Endodermal cell (in vitro differentiated cells): ENCODE results near the gene APLN. TPM values are rescaled to one million over a fixed set of nuclear protein-coding genes. Genes with fewer than 3 reads are reported as not detected.

Source experiments
- DNase-seq: peaks from one replicate; pipeline ENCODE4 v3.0.0-alpha.2; 2017
- H3K27ac ChIP-seq: 2 replicates; pipeline ENCODE4 v1.5.1; 2013; ENCODE audit warnings: mild to moderate bottlenecking, low read depth, low read length, moderate library complexity
- H3K27me3 ChIP-seq: 2 replicates; pipeline ENCODE4 v1.6.1; 2013; ENCODE audit warnings: mild to moderate bottlenecking, low read length, moderate library complexity; ENCODE audit not compliant: insufficient read depth, control insufficient read depth, poor library complexity, severe bottlenecking
- H3K36me3 ChIP-seq: 2 replicates; pipeline ENCODE4 v1.7.0; 2013; ENCODE audit warnings: mild to moderate bottlenecking, low read length, moderate library complexity; ENCODE audit not compliant: control insufficient read depth, insufficient read depth
- H3K4me1 ChIP-seq: one replicate; pipeline ENCODE4 v1.7.0; 2013; ENCODE audit warnings: low read length; ENCODE audit not compliant: control insufficient read depth, insufficient read depth
- H3K4me3 ChIP-seq: 2 replicates; pipeline ENCODE4 v1.5.1; 2013; ENCODE audit warnings: mild to moderate bottlenecking, low read length, moderate library complexity
- H3K9ac ChIP-seq: 2 replicates; pipeline ENCODE4 v1.6.1; 2013; ENCODE audit warnings: mild to moderate bottlenecking, low read length, moderate library complexity; ENCODE audit not compliant: poor library complexity, severe bottlenecking; ENCODE audit errors: extremely low read depth
- H3K9me3 ChIP-seq: 2 replicates; pipeline ENCODE4 v1.6.1; 2013; ENCODE audit warnings: mild to moderate bottlenecking, low read length, moderate library complexity; ENCODE audit not compliant: control insufficient read depth
- H3K27ac Mint-ChIP-seq: 2 replicates; pipeline ENCODE4 v1.8.0; 2020; ENCODE audit warnings: mixed read lengths
- H3K27me3 Mint-ChIP-seq: 2 replicates; pipeline ENCODE4 v1.8.0; 2021; ENCODE audit warnings: mild to moderate bottlenecking, mixed read lengths; ENCODE audit not compliant: insufficient read depth
- H3K36me3 Mint-ChIP-seq: 2 replicates; pipeline ENCODE4 v1.8.0; 2020; ENCODE audit warnings: low read depth, mixed read lengths
- H3K4me1 Mint-ChIP-seq: 2 replicates; pipeline ENCODE4 v1.8.0; 2020; ENCODE audit warnings: mixed read lengths
- H3K4me3 Mint-ChIP-seq: 2 replicates; pipeline ENCODE4 v1.8.0; 2020; ENCODE audit warnings: mild to moderate bottlenecking, moderate library complexity, mixed read lengths
- H3K9me3 Mint-ChIP-seq: 2 replicates; pipeline ENCODE4 v1.8.0; 2020; ENCODE audit warnings: mild to moderate bottlenecking, mixed read lengths
- CTCF ChIP-seq: fragments of 200-600 bp; sonication (generic); conservative IDR thresholded peaks from 2 replicates; pipeline ENCODE4 v1.5.0; 2021; ENCODE audit warnings: antibody characterized with exemption, mild to moderate bottlenecking
- WGBS, 2 experiments: methylation state at CpG; one replicate each; pipeline versions ENCODE4 v1.1.5 to v1.1.7; 2013; ENCODE audit warnings: missing lambda C conversion rate in 2 of 2, mixed read lengths in 1 of 2; ENCODE audit not compliant: insufficient coverage in 1 of 2, insufficient read length in 1 of 2; 5-methylcytosine and 5-hydroxymethylcytosine counted together
- total RNA-seq, 2 donors: library from RNA; stranded (reverse); fragmentation: NEBNext Ultra II Directional in 1 of 2; extraction: Animal tissue kit (Norgen Biotek cat#: 25700) in 1 of 2; gene quantifications; 2 replicates in 1 of 2; 3 replicates in 1 of 2; pipeline ENCODE4 v1.2.1, GENCODE V29; 2021

Gene APLN
- total RNA-seq, 2 donors from 2014 or later = 0.22 TPM; not detected in 1

GRCh38 chrX:129696463-129697155, 41.9 kb upstream of the APLN start:
- Histone ChIP-seq H3K27me3 (no peaks in the 10 kb centered on the region), H3K36me3 (no peaks in the 10 kb centered on the region), H3K9ac (no peak overlapping the region), H3K4me1 (no peaks in the 10 kb centered on the region), H3K27ac (no peak overlapping the region), H3K9me3 (no peaks in the 10 kb centered on the region), H3K4me3 (no peak overlapping the region)
- Mint-ChIP-seq H3K36me3 (no peaks in the 10 kb centered on the region), H3K27me3 (peaks cover 2% of the 10 kb centered on the region), H3K4me1 (peaks cover 6% of the 10 kb centered on the region), H3K27ac (no peak overlapping the region), H3K9me3 (peaks cover 3% of the 10 kb centered on the region), H3K4me3 (no peak overlapping the region)
- peak; percentile 70 for DNase-seq
- 20 to 61% methylated on average over 1 to 7 of the region's 8 CpGs for WGBS, 2 experiments
- TF ChIP-seq CTCF = no peak

- Mint-ChIP-seq H3K4me3 (no peak overlapping the region), H3K4me1 (peaks cover 6% of the 10 kb centered on the region), H3K9me3 (peaks cover 3% of the 10 kb centered on the region), H3K27me3 (peaks cover 2% of the 10 kb centered on the region), H3K27ac (no peak overlapping the region), H3K36me3 (no peaks in the 10 kb centered on the region)
- H3K4me3 ChIP-seq = no peak overlapping the region
- DNase-seq = no peak
- H3K9ac ChIP-seq = no peak overlapping the region
- no peak for TF ChIP-seq CTCF
- H3K27me3 ChIP-seq = no peaks in the 10 kb centered on the region
- no peaks in the 10 kb centered on the region for H3K9me3 ChIP-seq
- H3K27ac ChIP-seq = no peak overlapping the region
- 93% methylated on average over 8 of the region's 8 CpGs; no CpG with 5 or more reads in 1 of the 2 experiments for WGBS, 2 experiments
- H3K4me1 ChIP-seq = no peaks in the 10 kb centered on the region
- no peaks in the 10 kb centered on the region for H3K36me3 ChIP-seq
Observed at GRCh38 chrX:129695937-129696336, 41.2 kb upstream of the APLN start.

GRCh38 chrX:129695535-129695934, 40.8 kb upstream of the APLN start:
- WGBS, 2 experiments = 91% methylated on average over 5 of the region's 6 CpGs; no CpG with 5 or more reads in 1 of the 2 experiments
- no peaks in the 10 kb centered on the region for H3K36me3 Mint-ChIP-seq

More at GRCh38 chrX:129695535-129695934, 40.8 kb upstream of the APLN start:
- Mint-ChIP-seq H3K4me1 (peaks cover 6% of the 10 kb centered on the region), H3K9me3 (peaks cover 3% of the 10 kb centered on the region), H3K27ac (no peak overlapping the region), H3K27me3 (peaks cover 2% of the 10 kb centered on the region), H3K4me3 (no peak overlapping the region)
- no peaks in the 10 kb centered on the region for H3K4me1 ChIP-seq
- H3K36me3 ChIP-seq = no peaks in the 10 kb centered on the region
- DNase-seq = no peak
- no peaks in the 10 kb centered on the region for H3K27me3 ChIP-seq
- H3K27ac ChIP-seq = no peak overlapping the region
- H3K9ac ChIP-seq = no peak overlapping the region
- no peak overlapping the region for H3K4me3 ChIP-seq
- no peak for TF ChIP-seq CTCF
- H3K9me3 ChIP-seq = no peaks in the 10 kb centered on the region
